Heart left ventricle (tissue), 13 donors: Measurements from ENCODE around the gene SPIC.

Experiments used
- POLR2A ChIP-seq, 2 donors: fragments of 450-650 bp; IDR thresholded peaks; one replicate each; pipeline ENCODE4 v1.6.1; 2017; ENCODE audit warnings: antibody characterized with exemption in 2 of 2, mild to moderate bottlenecking in 2 of 2, moderate library complexity in 2 of 2
- TF ChIP-seq, protein P1 (sequence below), 12 donors: fragments of 200-600 bp; sonication (generic) in 4 of 12; IDR thresholded peaks; one replicate each; pipeline versions ENCODE4 v1.5.0 to v1.8.0; 2018 to 2022; ENCODE audit warnings: antibody characterized with exemption in 12 of 12, mild to moderate bottlenecking in 5 of 12
- donor health status: ischemic (EF 13 %, LVEDD 7.1; RV severe dilation, severe dysfunction).
- donor health status: DM: no; HTN: yes; CAD: no.
- donor health status: DM: no; HTN: no; CAD: no.
- donor health status: ischemic (EF 25% LVEDD 6.9; RV normal size, moderate dysfunction).
- donor health status: ischemic (EF 25% LVEDD 5.7; RV mildly dilated, moderate dysfunction).
- donor health status: ischemic (EF 35%, LVEDD 5.7; RV mildly dilated, moderate dysfunction).
- donor health status: nonischemic (EF 11% LVEDD 7.7; RV severe dilation, severe dysfunction).
- donor health status: DM: yes; HTN: yes; CAD: no.
- donor health status: PGD.
- donor health status: ischemic (EF 29% LVEDD 5.4; RV normal size, mild dysfunction).
- donor health status: nonischemic (EF 23%, LVEDD 6.1; RV moderate dilation, normal function).

DNA sequence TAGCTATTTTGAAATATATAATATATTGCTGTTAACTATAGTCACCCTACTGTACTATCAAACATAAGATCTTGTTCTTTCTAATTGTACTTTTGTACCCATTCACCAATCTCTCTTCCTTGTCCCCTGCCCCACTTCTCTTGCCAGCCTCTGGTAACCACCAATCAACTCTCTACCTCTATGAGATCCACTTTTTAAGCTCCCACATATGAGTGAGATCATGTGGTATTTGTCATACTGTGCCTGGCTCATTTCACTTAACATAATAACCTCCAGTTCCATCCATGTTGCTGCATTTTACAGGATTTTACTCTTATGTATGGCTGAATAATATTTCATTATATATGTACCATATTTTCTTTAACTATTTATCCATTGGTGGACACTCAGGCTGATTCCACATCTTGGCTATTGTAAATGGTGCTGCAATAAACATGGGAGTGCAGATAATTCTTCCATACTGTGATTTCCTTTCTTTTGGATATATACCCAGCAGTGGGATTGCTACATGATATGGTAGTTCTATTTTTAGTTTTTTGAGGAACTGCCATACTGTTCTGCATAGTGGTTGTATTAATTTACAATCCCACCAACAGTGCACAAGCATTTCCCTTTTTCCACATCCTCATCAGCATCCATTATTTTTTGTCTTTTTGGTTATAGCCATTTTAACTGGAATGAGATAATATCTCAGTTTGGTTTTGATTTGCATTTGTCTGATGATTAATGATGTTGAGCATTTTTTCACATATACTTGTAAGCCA is 33.5 kb upstream of the SPIC start:
- TF ChIP-seq, protein P1, sequence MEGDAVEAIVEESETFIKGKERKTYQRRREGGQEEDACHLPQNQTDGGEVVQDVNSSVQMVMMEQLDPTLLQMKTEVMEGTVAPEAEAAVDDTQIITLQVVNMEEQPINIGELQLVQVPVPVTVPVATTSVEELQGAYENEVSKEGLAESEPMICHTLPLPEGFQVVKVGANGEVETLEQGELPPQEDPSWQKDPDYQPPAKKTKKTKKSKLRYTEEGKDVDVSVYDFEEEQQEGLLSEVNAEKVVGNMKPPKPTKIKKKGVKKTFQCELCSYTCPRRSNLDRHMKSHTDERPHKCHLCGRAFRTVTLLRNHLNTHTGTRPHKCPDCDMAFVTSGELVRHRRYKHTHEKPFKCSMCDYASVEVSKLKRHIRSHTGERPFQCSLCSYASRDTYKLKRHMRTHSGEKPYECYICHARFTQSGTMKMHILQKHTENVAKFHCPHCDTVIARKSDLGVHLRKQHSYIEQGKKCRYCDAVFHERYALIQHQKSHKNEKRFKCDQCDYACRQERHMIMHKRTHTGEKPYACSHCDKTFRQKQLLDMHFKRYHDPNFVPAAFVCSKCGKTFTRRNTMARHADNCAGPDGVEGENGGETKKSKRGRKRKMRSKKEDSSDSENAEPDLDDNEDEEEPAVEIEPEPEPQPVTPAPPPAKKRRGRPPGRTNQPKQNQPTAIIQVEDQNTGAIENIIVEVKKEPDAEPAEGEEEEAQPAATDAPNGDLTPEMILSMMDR (IDR thresholded peaks at IDR 0.05) = no peak
- no peak for TF ChIP-seq POLR2A (IDR thresholded peaks at IDR 0.05)
